Stimulated activated naive CD8-positive, alpha-beta T cell treated with anti-CD3 and anti-CD28 coated beads, Interleukin-15, Interleukin-2, amounts not matched to agents 100 ng/mL and 50 ng/mL, for 24 hours (primary cell): ENCODE results near the gene CEP295NL.

Experiments
- H3K27ac Mint-ChIP-seq: one replicate; pipeline ENCODE4 v1.8.0; 2021; ENCODE audit warnings: mild to moderate bottlenecking, mixed read lengths
- H3K27me3 Mint-ChIP-seq: one replicate; pipeline ENCODE4 v1.8.0; 2021; ENCODE audit warnings: mixed read lengths
- H3K36me3 Mint-ChIP-seq: one replicate; pipeline ENCODE4 v1.8.0; 2021; ENCODE audit warnings: low read depth, mixed read lengths
- H3K4me1 Mint-ChIP-seq: one replicate; pipeline ENCODE4 v1.8.0; 2021; ENCODE audit warnings: low read depth, mixed read lengths
- H3K4me3 Mint-ChIP-seq: one replicate; pipeline ENCODE4 v1.8.0; 2021; ENCODE audit warnings: mild to moderate bottlenecking, mixed read lengths
- H3K9me3 Mint-ChIP-seq: one replicate; pipeline ENCODE4 v1.8.0; 2021; ENCODE audit warnings: mixed read lengths

The CEP295NL gene

DNA sequence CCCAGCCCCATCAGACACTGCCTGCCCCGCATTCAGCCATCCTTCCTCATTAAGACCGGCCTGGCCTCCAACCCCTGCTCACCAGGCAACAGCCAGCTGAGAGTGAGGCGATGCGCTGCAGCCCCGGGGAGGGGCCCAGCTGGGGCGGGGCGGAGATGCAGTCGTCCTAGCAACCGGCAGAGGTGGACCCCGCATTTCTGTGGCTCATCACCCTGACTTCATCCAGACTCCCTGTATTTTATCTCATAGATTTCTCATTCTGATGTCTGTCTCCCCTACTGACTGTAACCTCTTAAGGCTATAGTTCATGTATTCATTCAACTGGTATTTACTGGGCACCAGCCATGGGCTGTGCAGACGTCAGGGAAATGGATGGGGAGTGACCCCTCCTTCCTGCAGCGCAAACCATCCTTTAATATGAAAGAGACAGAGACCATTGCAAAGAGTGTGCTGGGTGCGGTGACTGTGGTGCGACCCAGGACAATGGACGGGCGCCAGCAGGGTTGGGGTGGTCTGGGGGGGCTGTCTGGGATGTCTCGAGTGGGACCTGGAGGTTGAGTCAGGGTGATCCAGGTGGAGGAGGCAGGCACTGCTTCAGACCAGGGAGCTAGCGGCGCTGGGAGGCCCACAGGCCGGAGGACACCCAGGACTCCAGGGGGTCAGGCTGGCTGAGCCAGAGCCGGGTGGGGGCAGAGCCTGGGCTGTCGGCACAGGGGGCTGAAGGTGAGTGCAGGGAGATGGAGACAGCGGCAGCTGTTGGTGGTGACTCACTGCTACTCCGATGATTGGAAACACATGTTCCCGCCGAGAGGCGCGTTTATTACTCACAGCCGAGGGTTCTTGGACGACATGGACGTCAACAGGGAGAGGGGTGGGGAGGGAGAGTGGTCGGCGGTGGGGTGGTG lies 32.7 kb upstream of the CEP295NL start:
- no peak overlapping the region for H3K4me3 Mint-ChIP-seq
- H3K27ac Mint-ChIP-seq, result no peak overlapping the region
- H3K9me3 Mint-ChIP-seq, result no peaks in the 10 kb centered on the region
- H3K4me1 Mint-ChIP-seq, result peaks cover 8% of the 10 kb centered on the region
- H3K36me3 Mint-ChIP-seq, result no peaks in the 10 kb centered on the region
- no peaks in the 10 kb centered on the region for H3K27me3 Mint-ChIP-seq

DNA sequence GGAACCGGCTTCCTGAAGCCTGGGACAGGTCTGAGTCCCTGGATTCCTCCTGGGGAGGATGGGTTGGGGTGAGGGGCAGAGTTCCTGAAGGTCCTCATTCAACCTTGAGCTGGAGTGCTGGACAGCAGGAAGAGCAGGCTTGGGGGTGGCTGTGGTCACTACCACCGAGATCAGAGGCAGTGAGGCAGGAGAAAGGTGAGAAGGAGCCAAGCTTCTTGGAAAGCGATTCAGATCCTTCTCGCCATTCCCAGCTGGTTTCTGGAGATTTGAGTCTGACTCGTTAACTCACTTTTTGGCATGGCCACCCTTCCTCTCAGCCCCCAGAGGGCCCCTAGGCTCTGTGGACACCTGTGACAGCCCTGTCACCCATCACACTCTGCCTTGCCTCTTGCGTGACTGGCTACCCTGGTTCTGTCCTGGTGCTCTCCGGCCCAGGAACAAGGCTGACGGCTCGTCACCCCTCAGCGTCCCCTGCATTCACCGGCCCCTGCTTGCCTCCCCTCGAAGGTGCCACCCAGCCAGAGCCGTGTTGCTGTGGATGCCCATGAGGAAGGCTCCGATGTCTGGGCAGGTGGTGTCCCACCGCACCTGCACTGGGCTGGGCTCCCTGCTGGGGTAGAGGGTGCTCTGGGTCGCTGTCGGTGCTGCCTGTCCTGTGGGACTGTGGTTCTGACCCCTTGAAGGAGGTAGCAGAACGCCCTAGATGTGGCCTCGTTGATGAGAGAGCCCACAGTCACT lies 31.8 kb upstream of the CEP295NL start:
- Mint-ChIP-seq H3K4me3 (no peak overlapping the region), H3K27me3 (no peaks in the 10 kb centered on the region), H3K36me3 (no peaks in the 10 kb centered on the region), H3K4me1 (peaks cover 8% of the 10 kb centered on the region), H3K27ac (peak overlapping the region; percentile 55), H3K9me3 (no peaks in the 10 kb centered on the region)

DNA sequence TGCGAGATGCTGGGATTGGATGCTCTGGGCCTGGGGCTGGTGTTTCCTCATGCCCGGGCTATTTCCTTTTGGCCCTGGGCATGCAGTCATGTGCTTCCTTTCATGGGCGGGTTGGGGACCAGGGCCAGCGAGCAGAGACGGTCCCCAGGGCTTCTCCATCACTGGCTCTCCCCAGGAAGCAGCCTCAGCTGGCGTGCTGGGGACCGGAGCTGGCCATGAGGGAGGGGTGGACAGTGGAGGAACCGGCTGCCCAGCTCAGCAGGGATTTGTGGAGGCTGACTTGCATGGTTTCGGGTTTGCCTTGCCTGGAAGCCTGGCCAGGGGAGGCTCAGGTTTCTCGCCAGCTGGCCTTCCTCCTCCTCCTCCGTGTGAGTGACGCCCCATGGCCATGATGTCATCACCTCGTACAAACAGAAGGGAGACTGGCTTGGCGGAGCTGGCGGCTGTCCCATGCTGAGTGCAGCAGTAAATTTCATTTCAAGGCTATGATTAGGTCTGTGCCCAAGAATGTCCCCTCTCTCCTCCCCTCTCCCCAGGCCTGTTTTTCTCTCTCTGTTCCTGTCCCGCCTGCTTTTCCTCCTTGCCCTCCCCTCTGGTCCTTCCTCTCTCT lies 31.1 kb upstream of the CEP295NL start:
- Mint-ChIP-seq H3K4me3 (no peak overlapping the region), H3K9me3 (no peaks in the 10 kb centered on the region), H3K36me3 (no peaks in the 10 kb centered on the region), H3K27me3 (no peaks in the 10 kb centered on the region), H3K27ac (peak overlapping the region; percentile 55), H3K4me1 (peaks cover 8% of the 10 kb centered on the region)

- Mint-ChIP-seq H3K27me3 (no peaks in the 10 kb centered on the region), H3K36me3 (no peaks in the 10 kb centered on the region), H3K4me3 (no peak overlapping the region), H3K27ac (no peak overlapping the region), H3K4me1 (peaks cover 8% of the 10 kb centered on the region), H3K9me3 (no peaks in the 10 kb centered on the region)
These were observed 30.3 kb upstream of the CEP295NL start for GRCh38 chr17:78933025-78933958.

- peaks cover 8% of the 10 kb centered on the region for H3K27me3 Mint-ChIP-seq
- H3K4me1 Mint-ChIP-seq, result peaks cover 8% of the 10 kb centered on the region
These were observed 27.1 kb upstream of the CEP295NL start for GRCh38 chr17:78929908-78930775.

DNA sequence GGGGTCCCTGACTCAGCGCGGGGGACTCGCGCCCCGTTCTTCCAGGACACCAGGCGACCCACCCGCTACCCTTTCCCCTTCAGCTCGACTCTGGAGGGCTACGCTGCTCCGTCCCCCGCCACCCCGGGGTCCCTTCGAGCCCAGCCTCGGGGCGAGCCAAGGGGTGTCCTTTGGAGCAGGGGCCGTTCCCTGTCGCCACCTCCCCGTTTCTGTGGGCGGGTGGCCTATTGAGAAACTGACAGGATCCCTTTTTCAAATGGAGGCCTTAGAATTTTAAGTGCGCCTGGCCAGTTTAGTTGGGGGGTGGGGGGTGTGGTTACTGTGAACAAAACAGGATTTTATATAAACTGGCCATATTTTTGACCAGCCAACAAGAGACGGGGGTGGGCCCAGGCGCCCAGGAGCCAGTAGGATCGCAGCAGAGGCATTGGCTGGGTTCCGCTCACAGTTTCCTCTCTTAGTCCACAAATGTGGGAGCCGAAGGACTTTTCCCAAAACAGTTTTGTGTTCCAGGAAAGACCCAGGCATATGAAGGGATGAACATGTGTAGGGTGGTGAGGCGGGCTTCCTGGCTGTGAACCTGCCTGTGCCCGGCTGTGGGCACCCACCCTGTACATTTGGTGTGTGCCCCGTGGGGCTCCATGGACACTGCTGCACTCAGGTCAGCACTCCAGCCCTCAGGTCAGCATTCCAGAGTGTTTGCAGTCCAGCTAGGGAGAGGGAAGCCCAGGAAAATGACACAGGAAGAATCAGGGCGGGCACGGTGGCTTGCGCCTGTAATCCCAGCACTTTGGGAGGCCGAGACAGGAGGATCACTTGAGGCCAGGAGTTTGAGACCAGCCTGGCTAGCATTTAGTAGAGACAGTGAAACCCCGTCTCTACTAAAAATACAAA lies 22.9 kb upstream of the CEP295NL start:
- Mint-ChIP-seq H3K4me3 (no peak overlapping the region), H3K36me3 (no peaks in the 10 kb centered on the region), H3K9me3 (no peaks in the 10 kb centered on the region), H3K27ac (no peak overlapping the region), H3K27me3 (peaks cover 8% of the 10 kb centered on the region), H3K4me1 (peaks cover 13% of the 10 kb centered on the region)

More at GRCh38 chr17:78929908-78930775, 27.1 kb upstream of the CEP295NL start:
- no peak overlapping the region for H3K27ac Mint-ChIP-seq
- H3K4me3 Mint-ChIP-seq, result no peak overlapping the region
- no peaks in the 10 kb centered on the region for H3K9me3 Mint-ChIP-seq
- H3K36me3 Mint-ChIP-seq, result no peaks in the 10 kb centered on the region

DNA sequence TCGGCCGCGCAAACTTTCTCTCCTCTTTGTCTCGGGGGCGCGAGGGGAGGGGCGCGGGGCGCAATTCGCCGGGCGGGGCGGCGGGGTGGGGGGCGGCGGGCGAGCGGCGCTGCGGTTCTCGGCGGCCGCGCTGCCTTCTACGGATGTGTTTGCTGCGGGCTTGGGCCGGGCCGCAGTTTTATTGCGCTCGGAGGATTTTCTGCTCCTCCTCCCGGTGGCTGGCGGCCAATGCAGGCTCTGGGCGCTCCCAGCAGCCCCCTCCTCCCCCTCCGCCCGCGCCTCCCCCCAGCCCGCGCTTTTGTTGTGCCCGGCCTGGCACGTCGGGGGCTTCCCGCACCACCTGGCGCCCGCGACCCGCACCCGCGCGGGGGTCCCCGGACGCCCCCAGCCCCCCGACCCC lies 22.2 kb upstream of the CEP295NL start, which contains the start of gene TIMP2:
Gene TIMP2 (minus strand): TSS at position 154 of the 400 bp plus-strand sequence. CDS start 299 bp downstream, outside the sequence.
- Mint-ChIP-seq H3K9me3 (no peaks in the 10 kb centered on the region), H3K27ac (no peak within 1 kb of the TSS), H3K27me3 (peaks cover 8% of the 10 kb centered on the region), H3K4me1 (peaks cover 13% of the 10 kb centered on the region), H3K4me3 (peak within 1 kb of the TSS; percentile 55), H3K36me3 (no peaks in the 10 kb centered on the region)

DNA sequence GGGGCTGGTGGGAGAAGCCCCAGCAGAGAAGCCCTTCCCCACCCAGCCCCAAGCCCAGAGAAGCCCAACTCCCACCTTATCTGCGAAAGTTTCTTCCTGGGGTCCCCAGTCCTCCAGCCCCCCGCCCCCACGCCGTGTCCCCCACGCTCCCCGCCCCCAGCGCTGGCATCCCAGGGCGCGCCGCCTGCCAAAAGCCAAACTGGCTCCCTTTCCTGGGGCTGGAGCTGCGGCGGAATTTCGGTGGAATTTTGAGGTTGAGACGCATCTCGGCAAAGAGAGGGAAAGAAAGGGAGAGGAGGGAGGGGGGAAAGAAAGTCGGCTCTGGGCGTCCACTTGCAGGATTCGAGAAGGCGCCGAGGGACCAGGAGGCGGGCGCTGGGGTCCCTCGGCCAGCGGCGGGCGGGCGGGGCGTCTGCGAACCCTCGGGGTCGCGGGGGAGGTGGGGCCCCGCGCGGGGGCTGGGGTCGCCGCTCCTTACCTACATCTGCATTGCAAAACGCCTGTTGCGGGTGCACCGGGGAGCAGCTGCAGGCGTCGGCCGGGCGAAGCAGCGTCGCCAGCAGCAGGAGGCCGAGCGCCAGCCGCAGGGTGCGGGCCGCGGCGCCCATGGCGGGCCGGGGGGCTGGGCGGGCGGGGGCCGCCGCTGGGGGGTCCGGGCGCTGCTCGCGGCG lies 21.6 kb upstream of the CEP295NL start:
- no peak overlapping the region for H3K4me3 Mint-ChIP-seq
- peaks cover 13% of the 10 kb centered on the region for H3K4me1 Mint-ChIP-seq
- no peak overlapping the region for H3K27ac Mint-ChIP-seq
- no peaks in the 10 kb centered on the region for H3K9me3 Mint-ChIP-seq
- peaks cover 8% of the 10 kb centered on the region for H3K27me3 Mint-ChIP-seq
- no peaks in the 10 kb centered on the region for H3K36me3 Mint-ChIP-seq

- Mint-ChIP-seq H3K36me3 (no peaks in the 10 kb centered on the region), H3K9me3 (no peaks in the 10 kb centered on the region), H3K4me1 (peaks cover 13% of the 10 kb centered on the region), H3K4me3 (peak overlapping the region; percentile 55), H3K27ac (peak overlapping the region; percentile 51), H3K27me3 (peaks cover 8% of the 10 kb centered on the region)
These were observed 20.9 kb upstream of the CEP295NL start for GRCh38 chr17:78923660-78924453.

GRCh38 chr17:78922816-78923498 lies 20.0 kb upstream of the CEP295NL start:
- H3K27me3 Mint-ChIP-seq, result peaks cover 8% of the 10 kb centered on the region
- no peak overlapping the region for H3K27ac Mint-ChIP-seq
- H3K36me3 Mint-ChIP-seq, result no peaks in the 10 kb centered on the region
- peaks cover 15% of the 10 kb centered on the region for H3K4me1 Mint-ChIP-seq
- no peaks in the 10 kb centered on the region for H3K9me3 Mint-ChIP-seq
- H3K4me3 Mint-ChIP-seq, result peak overlapping the region; percentile 55

- H3K9me3 Mint-ChIP-seq, result no peaks in the 10 kb centered on the region
- no peaks in the 10 kb centered on the region for H3K36me3 Mint-ChIP-seq
- peaks cover 24% of the 10 kb centered on the region for H3K4me1 Mint-ChIP-seq
- no peak overlapping the region for H3K4me3 Mint-ChIP-seq
- peaks cover 4% of the 10 kb centered on the region for H3K27me3 Mint-ChIP-seq
- no peak overlapping the region for H3K27ac Mint-ChIP-seq
These were observed 18.5 kb upstream of the CEP295NL start for GRCh38 chr17:78921437-78921971.
